CD4-positive, alpha-beta T cell treated with Interleukin-15 for 4 hours (primary cell): ENCODE results near the gene ENO2.
A peak's percentile ranks its signal among the peaks of the same experiment; 100 is the strongest.

ENCODE experiments used
- DNase-seq: peaks from one replicate; pipeline ENCODE4 v3.0.0-alpha.2; 2020; ENCODE audit warnings: low spot score

The ENO2 gene

GRCh38 chr12:6948873-6949594 lies 34.7 kb downstream of the ENO2 start:
- peak; percentile 50 for DNase-seq

- DNase-seq = peak; percentile 41
These were observed 36.0 kb downstream of the ENO2 start for GRCh38 chr12:6950401-6950801.

GRCh38 chr12:6950811-6951540 lies 36.6 kb downstream of the ENO2 start, which contains the start of gene PTPN6:
TSS of gene PTPN6 (plus strand) at chr12:6951356. CDS start at chr12:6951513, 157 bp downstream.
- DNase-seq = peak; percentile 59

- DNase-seq = no peak
These were observed 37.3 kb downstream of the ENO2 start for GRCh38 chr12:6951551-6952120.

- no peak for DNase-seq
These were observed 37.9 kb downstream of the ENO2 start for GRCh38 chr12:6952121-6952862.

GRCh38 chr12:6952863-6953441 lies 38.6 kb downstream of the ENO2 start:
- no peak for DNase-seq

GRCh38 chr12:6953442-6954315 lies 39.3 kb downstream of the ENO2 start:
- peak; percentile 82 for DNase-seq

- DNase-seq = no peak
These were observed 40.1 kb downstream of the ENO2 start for GRCh38 chr12:6954316-6955107.

- DNase-seq = no peak
These were observed 41.0 kb downstream of the ENO2 start for GRCh38 chr12:6955108-6956020.

GRCh38 chr12:6956021-6956727 lies 41.8 kb downstream of the ENO2 start:
- no peak for DNase-seq

GRCh38 chr12:6957151-6957701 lies 42.8 kb downstream of the ENO2 start:
- DNase-seq = peak; percentile 47

GRCh38 chr12:6957741-6958608 lies 43.6 kb downstream of the ENO2 start:
- DNase-seq = no peak

GRCh38 chr12:6958609-6959057 lies 44.3 kb downstream of the ENO2 start:
- DNase-seq = no peak

- peak; percentile 85 for DNase-seq
These were observed 44.9 kb downstream of the ENO2 start for GRCh38 chr12:6959058-6959804.

- no peak for DNase-seq
These were observed 45.6 kb downstream of the ENO2 start for GRCh38 chr12:6959805-6960592.
